C4-2B (cell line): ENCODE data around the gene CADPS2.

ENCODE experiments used
- CTCF ChIP-seq: fragments of 450-650 bp; conservative IDR thresholded peaks from 2 replicates; pipeline ENCODE4 v1.5.1; 2017; ENCODE audit warnings: mild to moderate bottlenecking
- ZFX ChIP-seq: fragments of 450-650 bp; IDR thresholded peaks from 2 replicates; pipeline ENCODE4 v1.6.1; 2017

- TF ChIP-seq CTCF (no peak), ZFX (no peak)
These were observed 54.8 kb downstream of the CADPS2 start for GRCh38 chr7:122831436-122831835.
